K562 treated with DMSO at 1 percent for 4 hours (cell line): ENCODE results near the gene MRPS21. TPM values are rescaled to one million over a fixed set of nuclear protein-coding genes. Genes with fewer than 3 reads are reported as not detected.

Experiments used
- total RNA-seq: library from RNA; unstranded; fragments of 300-600 nt; gene quantifications from 2 replicates; pipeline ENCODE4 v1.2.3, GENCODE V29; 2022; ENCODE audit not compliant: insufficient read depth

The MRPS21 gene
- 54.0 and 54.3 TPM in 2 replicates for total RNA-seq

DNA sequence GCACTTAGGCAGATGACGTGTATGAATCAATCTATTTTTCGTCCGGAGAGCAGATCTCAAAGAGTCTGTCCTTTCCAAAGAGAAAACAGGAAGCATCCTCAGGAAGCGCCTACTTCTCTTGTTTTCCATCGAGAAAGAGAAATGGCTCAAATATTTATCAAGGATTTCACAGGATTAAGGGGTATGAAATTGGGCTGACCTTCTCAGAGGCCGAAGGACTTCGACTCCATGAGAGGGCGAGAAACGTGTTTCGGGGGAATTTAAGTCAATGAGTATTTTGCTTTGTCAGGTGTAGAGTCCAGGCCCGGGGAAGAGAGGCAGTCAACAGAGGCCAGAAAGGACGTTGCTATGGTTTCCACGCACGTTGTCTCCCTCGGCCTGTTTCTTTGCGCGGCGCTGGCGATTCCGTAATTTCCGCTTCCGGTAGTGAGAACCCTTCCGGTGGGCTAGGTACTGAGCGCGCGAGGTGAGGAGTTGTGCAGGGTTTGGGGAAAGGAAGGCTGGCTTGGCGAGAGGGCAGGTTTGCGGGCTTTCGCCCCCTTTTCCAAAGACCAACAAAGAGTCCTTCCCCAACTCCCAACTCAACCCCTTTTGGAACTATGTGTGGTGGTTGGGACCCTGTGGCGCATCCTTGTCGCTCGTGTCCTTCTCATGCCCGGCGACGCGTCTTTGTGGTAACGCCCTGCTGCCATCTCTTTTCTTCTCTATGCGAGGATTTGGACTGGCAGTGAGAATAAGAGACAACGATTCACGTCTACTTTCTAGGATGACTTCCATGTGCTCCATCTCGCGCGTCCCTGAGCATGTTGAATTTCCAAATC, at the start of gene MRPS21:
MRPS21 (plus strand) TSS at position 429 of the 821 bp plus-strand sequence. CDS start 506 bp downstream, outside the sequence.

DNA sequence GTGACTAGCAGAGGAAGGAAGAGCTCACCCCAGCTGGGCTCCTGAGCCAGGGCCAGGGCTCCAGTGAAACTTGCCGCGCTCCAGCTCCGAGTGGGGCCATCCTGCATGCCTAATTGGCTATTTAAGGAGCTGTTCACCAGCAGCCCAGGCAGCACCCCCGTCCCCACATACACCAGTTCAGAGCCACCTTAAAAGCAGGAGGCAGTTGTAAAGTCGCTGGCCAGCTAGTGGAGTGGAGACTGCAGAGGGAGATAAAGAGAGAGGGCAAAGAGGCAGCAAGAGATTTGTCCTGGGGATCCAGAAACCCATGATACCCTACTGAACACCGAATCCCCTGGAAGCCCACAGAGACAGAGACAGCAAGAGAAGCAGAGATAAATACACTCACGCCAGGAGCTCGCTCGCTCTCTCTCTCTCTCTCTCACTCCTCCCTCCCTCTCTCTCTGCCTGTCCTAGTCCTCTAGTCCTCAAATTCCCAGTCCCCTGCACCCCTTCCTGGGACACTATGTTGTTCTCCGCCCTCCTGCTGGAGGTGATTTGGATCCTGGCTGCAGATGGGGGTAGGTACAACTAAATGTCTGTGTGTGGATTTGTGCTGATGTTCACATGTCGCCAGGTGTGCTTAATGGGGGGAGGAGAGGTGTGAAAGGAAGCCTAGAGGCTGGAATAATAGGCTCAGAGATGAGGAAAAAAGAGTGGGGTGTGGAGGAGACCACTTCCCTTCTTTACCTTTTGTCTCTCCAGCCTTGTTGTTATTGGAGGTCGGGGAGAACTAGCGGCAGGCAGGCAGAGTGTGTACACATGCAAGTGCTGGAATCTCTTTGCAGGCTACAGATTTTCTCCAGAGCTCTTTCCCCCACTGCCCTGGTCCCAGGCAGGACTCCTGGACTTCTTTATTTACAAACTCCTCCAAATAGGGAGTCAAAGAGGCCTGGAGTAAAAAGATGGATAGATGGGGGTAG, 35.8 kb upstream of the MRPS21 start, which contains the start of gene CA14:
CA14 (plus strand) TSS at position 151 of the 962 bp plus-strand sequence; CDS start at position 506, 355 bp downstream.

DNA sequence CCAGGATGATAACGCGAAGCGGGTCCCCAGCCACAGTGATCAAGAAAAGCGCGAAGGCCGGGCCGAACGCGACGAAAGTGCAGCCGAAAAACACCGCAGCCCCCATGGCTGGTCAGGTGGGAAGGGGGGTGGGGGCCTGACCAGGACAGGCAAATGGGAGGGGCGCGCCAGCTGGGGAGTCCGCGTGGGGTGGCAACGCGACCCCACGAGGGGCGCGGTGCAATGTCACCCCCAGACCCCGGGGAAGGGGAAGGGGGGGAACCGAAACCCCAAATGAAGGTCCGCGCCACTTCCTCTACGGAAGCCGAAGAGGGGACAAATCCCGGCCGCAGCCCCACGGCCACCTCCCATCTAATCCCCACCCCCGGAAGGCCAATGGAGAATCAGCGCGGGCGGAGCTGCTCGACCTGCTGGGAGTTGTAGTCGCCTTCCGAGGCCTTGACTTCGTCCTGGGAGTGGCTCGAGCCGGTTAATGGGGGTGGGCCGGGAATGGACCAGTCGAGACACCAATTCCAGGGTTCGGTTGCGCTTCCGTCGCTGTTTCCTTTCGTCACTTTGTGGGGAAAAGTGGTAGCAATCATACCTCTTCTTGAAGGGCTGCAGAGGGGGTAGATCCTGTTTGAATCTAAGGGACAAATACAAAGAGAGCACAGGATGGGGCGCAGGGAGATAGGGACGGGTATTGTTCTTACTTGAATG, 24.8 kb upstream of the MRPS21 start, which contains the start of gene APH1A:
APH1A (minus strand) TSS at position 312 of the 699 bp plus-strand sequence; CDS start at position 106, 206 bp downstream.

DNA sequence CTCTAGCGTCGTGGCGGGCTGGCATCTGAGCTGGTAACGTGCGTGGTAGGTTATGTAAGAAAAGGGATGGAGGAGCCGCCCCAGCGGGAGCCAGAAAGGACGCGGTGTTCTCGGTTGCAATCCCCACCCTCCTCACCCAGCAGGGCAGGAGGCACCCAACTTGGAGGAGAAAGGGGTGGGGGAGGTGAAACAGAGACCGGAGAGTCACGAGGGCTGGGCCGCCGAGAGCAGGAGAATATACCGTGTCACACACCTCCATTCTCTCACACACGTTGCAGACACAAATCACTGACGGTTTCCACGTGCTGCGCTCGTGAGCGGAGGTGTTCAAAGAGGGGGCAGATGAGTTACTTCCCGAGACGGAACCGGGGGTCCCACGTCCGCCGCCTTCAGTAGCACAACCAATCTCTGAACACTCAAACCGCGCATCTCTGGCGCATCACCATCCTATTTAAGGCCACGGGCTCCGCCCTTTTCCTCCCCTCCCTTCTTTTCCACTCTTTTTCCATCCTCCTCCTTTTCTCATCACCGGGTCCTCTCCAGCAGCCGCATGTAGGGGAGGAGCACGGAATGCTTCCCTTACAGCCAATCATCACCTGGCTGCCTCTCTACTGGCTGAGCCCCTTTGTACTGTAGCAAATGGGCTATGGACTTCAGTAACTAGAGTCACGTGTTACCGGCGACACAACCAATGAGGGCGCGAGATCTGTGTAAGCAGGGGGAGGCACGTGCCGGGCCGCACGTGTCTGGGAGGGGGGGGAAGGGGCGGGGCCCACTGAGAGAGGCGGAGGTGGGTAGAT, 11.7 kb upstream of the MRPS21 start, which contains the start of gene CIART:
CIART (plus strand) TSS at position 797 of the 800 bp plus-strand sequence. CDS start 714 bp downstream, outside the sequence.

Other genes with a start within 250 kb of the MRPS21 start
- gene VPS45, start 226.1 kb upstream of the MRPS21 start, total RNA-seq: 15.5 and 20.0 TPM in 2 replicates
- 7.8 and 8.1 TPM in 2 replicates for gene PLEKHO1, start 143.9 kb upstream of the MRPS21 start, total RNA-seq
- gene ANP32E, start 57.7 kb upstream of the MRPS21 start, total RNA-seq: 36.7 and 43.4 TPM in 2 replicates
- 0.94 and 1.6 TPM in 2 replicates for gene CA14, start 36.1 kb upstream of the MRPS21 start, total RNA-seq
- 99.5 and 99.6 TPM in 2 replicates for gene APH1A, start 24.8 kb upstream of the MRPS21 start, total RNA-seq
- gene C1orf54, start 21.1 kb upstream of the MRPS21 start, total RNA-seq: 4.2 TPM in 1 of 2 replicates, not detected in the other
- not detected in 2 replicates for gene CIART, start 11.3 kb upstream of the MRPS21 start, total RNA-seq
- gene PRPF3, start 27.7 kb downstream of the MRPS21 start, total RNA-seq: 22.3 and 23.9 TPM in 2 replicates
- gene RPRD2, start 70.3 kb downstream of the MRPS21 start, total RNA-seq: 8.9 and 11.5 TPM in 2 replicates
- gene TARS2, start 193.6 kb downstream of the MRPS21 start, total RNA-seq: 34.7 and 38.4 TPM in 2 replicates
- gene ECM1, start 214.2 kb downstream of the MRPS21 start, total RNA-seq: 26.4 and 30.9 TPM in 2 replicates
- gene FALEC, start 221.9 kb downstream of the MRPS21 start, total RNA-seq: not detected in 2 replicates